Rectal smooth muscle tissue (tissue), 1 donor: ENCODE results near the gene PXYLP1.

Experiments
- H3K27ac ChIP-seq: one replicate; pipeline ENCODE4 v1.7.0; 2013; ENCODE audit warnings: low read depth, low read length, inconsistent platforms
- H3K27me3 ChIP-seq: one replicate; pipeline ENCODE4 v1.7.0; 2013; ENCODE audit warnings: low read length; ENCODE audit not compliant: control insufficient read depth, insufficient read depth
- H3K36me3 ChIP-seq: one replicate; pipeline ENCODE4 v1.7.0; 2013; ENCODE audit warnings: low read length; ENCODE audit not compliant: control insufficient read depth, insufficient read depth
- H3K4me1 ChIP-seq: one replicate; pipeline ENCODE4 v1.7.0; 2013; ENCODE audit warnings: low read length; ENCODE audit not compliant: control insufficient read depth, insufficient read depth
- H3K4me3 ChIP-seq: one replicate; pipeline ENCODE4 v1.7.0; 2013; ENCODE audit warnings: low read length
- H3K9ac ChIP-seq: one replicate; pipeline ENCODE4 v1.7.0; 2013; ENCODE audit warnings: low read length

The PXYLP1 gene

GRCh38 chr3:141342386-141342785 is 110.8 kb downstream of the PXYLP1 start:
- no peak overlapping the region for H3K4me3 ChIP-seq
- no peak overlapping the region for H3K9ac ChIP-seq
- H3K27me3 ChIP-seq, result no peaks in the 10 kb centered on the region
- no peak overlapping the region for H3K27ac ChIP-seq
- no peaks in the 10 kb centered on the region for H3K36me3 ChIP-seq
- H3K4me1 ChIP-seq, result no peaks in the 10 kb centered on the region

GRCh38 chr3:141343077-141343476 is 111.5 kb downstream of the PXYLP1 start:
- H3K27me3 ChIP-seq, result no peaks in the 10 kb centered on the region
- no peak overlapping the region for H3K4me3 ChIP-seq
- H3K36me3 ChIP-seq, result no peaks in the 10 kb centered on the region
- H3K4me1 ChIP-seq, result no peaks in the 10 kb centered on the region
- H3K9ac ChIP-seq, result no peak overlapping the region
- no peak overlapping the region for H3K27ac ChIP-seq

- no peak overlapping the region for H3K27ac ChIP-seq
- no peak overlapping the region for H3K9ac ChIP-seq
- H3K4me1 ChIP-seq, result no peaks in the 10 kb centered on the region
- no peak overlapping the region for H3K4me3 ChIP-seq
- H3K27me3 ChIP-seq, result no peaks in the 10 kb centered on the region
- H3K36me3 ChIP-seq, result no peaks in the 10 kb centered on the region
Measured at GRCh38 chr3:141343865-141344271, 112.2 kb downstream of the PXYLP1 start.
